ENCODE results near the gene PARP16.

- TF ChIP-seq CTCF (conservative IDR thresholded peaks at IDR 0.05; ENCODE audit: low read length) (no peak), EZH2phosphoT487 (IDR thresholded peaks at IDR 0.05; ENCODE audit: borderline replicate concordance) (no peak)
These were observed 65.0 kb downstream of the PARP16 start for GRCh38 chr15:65221697-65222096.

Data from Loucy (cell line).